Upper lobe of left lung (tissue), 6 donors: ENCODE measurements around the gene TBC1D5. TPM values are rescaled to one million over a fixed set of nuclear protein-coding genes. Genes with fewer than 3 reads are reported as not detected.

Experiments
- ATAC-seq, 2 donors: fragments of 200-7000 bp; cut with Tn5 transposase; one replicate each; pipeline ENCODE4 v1.9.1; 2022; ENCODE audit warnings: mild to moderate bottlenecking in 2 of 2, moderate library complexity in 2 of 2; ENCODE audit not compliant: low FRiP score in 2 of 2
- DNase-seq, 2 donors: peaks; one replicate each; pipeline ENCODE4 v3.0.0-alpha.2; 2019 to 2020
- H3K27ac ChIP-seq, 4 donors: fragments of 200-600 bp; sonication (generic); one replicate each; pipeline ENCODE4 v1.5.1; 2016 to 2019
- H3K27me3 ChIP-seq, 4 donors: fragments of 200-600 bp; sonication (generic); one replicate each; pipeline ENCODE4 v1.5.1; 2017 to 2019
- H3K36me3 ChIP-seq, 4 donors: fragments of 200-600 bp; sonication (generic); one replicate each; pipeline ENCODE4 v1.5.1; 2016 to 2019
- H3K4me1 ChIP-seq, 4 donors: fragments of 200-600 bp; sonication (generic); one replicate each; pipeline ENCODE4 v1.5.1; 2018 to 2019
- H3K4me3 ChIP-seq, 4 donors: fragments of 200-600 bp; sonication (generic); one replicate each; pipeline ENCODE4 v1.5.1; 2017 to 2019; ENCODE audit warnings: mild to moderate bottlenecking in 2 of 4, moderate library complexity in 1 of 4
- H3K9me3 ChIP-seq, 4 donors: fragments of 200-600 bp; sonication (generic); one replicate each; pipeline ENCODE4 v1.5.1; 2018 to 2019
- EP300 ChIP-seq, 4 donors: sonication (generic); formaldehyde crosslinking; IDR thresholded peaks; one replicate each; pipeline ENCODE4 v1.5.1; 2017; ENCODE audit warnings: antibody characterized with exemption in 4 of 4, control low read depth in 2 of 4
- POLR2A ChIP-seq, 4 donors: fragments of 450-650 bp; IDR thresholded peaks; one replicate each; pipeline ENCODE4 v1.5.1; 2016 to 2017; ENCODE audit warnings: antibody characterized with exemption in 4 of 4, mild to moderate bottlenecking in 2 of 4
- POLR2AphosphoS5 ChIP-seq, 2 donors: sonication (generic); formaldehyde crosslinking; IDR thresholded peaks; one replicate each; pipeline ENCODE4 v1.5.1; 2017; ENCODE audit warnings: antibody characterized with exemption in 2 of 2
- WGBS, 2 donors: methylation state at CpG; one replicate each; pipeline ENCODE4 v1.1.5; 2017 to 2018; 5-methylcytosine and 5-hydroxymethylcytosine counted together
- total RNA-seq, 6 donors: library from RNA; depleted of rRNA in 4 of 6; stranded (reverse); fragments of >200 nt in 4 of 6; gene quantifications; one replicate each; pipeline versions ENCODE4 v1.1.0 to v1.2.1, GENCODE V29; 2016 to 2021
- TF ChIP-seq, protein P1 (sequence below), 6 experiments: fragments of 450-650 bp in 4 of 6; fragments of 200-600 bp in 2 of 6; sonication (generic) in 2 of 6; IDR thresholded peaks; one replicate each; pipeline ENCODE4 v1.5.1; 2016 to 2019; ENCODE audit warnings: antibody characterized with exemption in 6 of 6
- donor health status: DM: no; HTN: no; CAD: no; lungs with moderate emphysema.
- donor health status: DM: no; HTN: yes; CAD: no; lungs with severe emphysema.

The TBC1D5 gene
- total RNA-seq, 6 donors from 2014 or later, result 53.0 to 135 (median 63.3) TPM

DNA sequence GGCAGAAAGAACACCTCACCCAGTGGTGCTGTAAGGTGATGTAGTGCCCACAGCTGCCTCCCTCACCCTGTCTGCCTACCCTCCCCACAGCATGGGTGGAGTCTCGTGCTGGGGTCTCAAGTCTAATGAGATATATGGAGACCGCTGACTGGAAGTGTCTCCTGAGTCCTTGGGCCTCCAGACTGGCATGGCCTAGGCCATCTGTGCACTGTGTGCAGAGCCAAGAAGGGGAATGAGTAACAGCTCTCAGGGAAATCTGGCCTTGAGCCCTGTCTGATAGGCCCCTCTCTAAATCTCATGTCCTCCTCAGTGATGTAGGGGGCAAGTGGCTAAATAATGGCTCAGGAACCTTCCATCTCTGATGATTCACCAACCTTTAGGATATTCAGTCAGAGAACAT, 580.3 kb downstream of the TBC1D5 start:
- H3K4me1 ChIP-seq, result no peaks in the 10 kb centered on the region
- no peak for DNase-seq
- no peak for ATAC-seq
- no peaks in the 10 kb centered on the region for H3K27me3 ChIP-seq
- H3K9me3 ChIP-seq, result no peaks in the 10 kb centered on the region
- TF ChIP-seq, protein P1, sequence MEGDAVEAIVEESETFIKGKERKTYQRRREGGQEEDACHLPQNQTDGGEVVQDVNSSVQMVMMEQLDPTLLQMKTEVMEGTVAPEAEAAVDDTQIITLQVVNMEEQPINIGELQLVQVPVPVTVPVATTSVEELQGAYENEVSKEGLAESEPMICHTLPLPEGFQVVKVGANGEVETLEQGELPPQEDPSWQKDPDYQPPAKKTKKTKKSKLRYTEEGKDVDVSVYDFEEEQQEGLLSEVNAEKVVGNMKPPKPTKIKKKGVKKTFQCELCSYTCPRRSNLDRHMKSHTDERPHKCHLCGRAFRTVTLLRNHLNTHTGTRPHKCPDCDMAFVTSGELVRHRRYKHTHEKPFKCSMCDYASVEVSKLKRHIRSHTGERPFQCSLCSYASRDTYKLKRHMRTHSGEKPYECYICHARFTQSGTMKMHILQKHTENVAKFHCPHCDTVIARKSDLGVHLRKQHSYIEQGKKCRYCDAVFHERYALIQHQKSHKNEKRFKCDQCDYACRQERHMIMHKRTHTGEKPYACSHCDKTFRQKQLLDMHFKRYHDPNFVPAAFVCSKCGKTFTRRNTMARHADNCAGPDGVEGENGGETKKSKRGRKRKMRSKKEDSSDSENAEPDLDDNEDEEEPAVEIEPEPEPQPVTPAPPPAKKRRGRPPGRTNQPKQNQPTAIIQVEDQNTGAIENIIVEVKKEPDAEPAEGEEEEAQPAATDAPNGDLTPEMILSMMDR (IDR thresholded peaks at IDR 0.05), result no peak
- TF ChIP-seq POLR2AphosphoS5 (IDR thresholded peaks at IDR 0.05) (no peak), EP300 (IDR thresholded peaks at IDR 0.05) (no peak)
- H3K4me3 ChIP-seq, result no peak overlapping the region
- H3K27ac ChIP-seq, result no peak overlapping the region
- WGBS, 2 donors, result 93 to 100% methylated on average over 2 of the region's 2 CpGs
- peaks cover 4 to 88% (median 45%) of the 10 kb centered on the region in 4 donors for H3K36me3 ChIP-seq

DNA sequence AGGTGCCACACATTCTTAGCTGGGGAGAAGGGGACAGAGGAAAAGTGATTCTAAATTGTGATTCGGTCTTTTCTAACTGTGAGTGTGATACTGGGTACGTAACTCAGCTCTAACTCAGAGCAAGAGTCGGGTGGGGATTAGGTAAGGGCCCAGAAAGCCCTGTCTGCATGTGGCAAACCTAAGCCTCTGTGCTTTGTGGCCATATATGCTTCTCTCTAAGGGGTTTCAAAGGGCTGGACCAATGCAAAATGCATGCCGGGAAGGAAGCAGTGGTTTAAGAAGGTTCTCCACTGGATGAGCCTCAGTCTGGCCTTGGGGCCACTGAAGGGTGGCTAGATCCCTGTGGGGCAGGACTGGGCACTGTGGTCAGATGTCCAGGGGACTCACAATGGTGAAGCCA, 581.8 kb downstream of the TBC1D5 start:
- 81% methylated on average over 4 of the region's 4 CpGs for WGBS, 2 donors
- no peak for DNase-seq
- peaks cover 4 to 88% (median 40%) of the 10 kb centered on the region in 4 donors for H3K36me3 ChIP-seq
- TF ChIP-seq, protein P1 (IDR thresholded peaks at IDR 0.05), result no peak
- TF ChIP-seq POLR2AphosphoS5 (IDR thresholded peaks at IDR 0.05) (no peak), POLR2A (IDR thresholded peaks at IDR 0.05) (no peak), EP300 (IDR thresholded peaks at IDR 0.05) (no peak)
- H3K27me3 ChIP-seq, result no peaks in the 10 kb centered on the region
- H3K9me3 ChIP-seq, result no peaks in the 10 kb centered on the region
- ATAC-seq, result no peak
- H3K27ac ChIP-seq, result no peak overlapping the region
- no peaks in the 10 kb centered on the region for H3K4me1 ChIP-seq
- H3K4me3 ChIP-seq, result no peak overlapping the region

DNA sequence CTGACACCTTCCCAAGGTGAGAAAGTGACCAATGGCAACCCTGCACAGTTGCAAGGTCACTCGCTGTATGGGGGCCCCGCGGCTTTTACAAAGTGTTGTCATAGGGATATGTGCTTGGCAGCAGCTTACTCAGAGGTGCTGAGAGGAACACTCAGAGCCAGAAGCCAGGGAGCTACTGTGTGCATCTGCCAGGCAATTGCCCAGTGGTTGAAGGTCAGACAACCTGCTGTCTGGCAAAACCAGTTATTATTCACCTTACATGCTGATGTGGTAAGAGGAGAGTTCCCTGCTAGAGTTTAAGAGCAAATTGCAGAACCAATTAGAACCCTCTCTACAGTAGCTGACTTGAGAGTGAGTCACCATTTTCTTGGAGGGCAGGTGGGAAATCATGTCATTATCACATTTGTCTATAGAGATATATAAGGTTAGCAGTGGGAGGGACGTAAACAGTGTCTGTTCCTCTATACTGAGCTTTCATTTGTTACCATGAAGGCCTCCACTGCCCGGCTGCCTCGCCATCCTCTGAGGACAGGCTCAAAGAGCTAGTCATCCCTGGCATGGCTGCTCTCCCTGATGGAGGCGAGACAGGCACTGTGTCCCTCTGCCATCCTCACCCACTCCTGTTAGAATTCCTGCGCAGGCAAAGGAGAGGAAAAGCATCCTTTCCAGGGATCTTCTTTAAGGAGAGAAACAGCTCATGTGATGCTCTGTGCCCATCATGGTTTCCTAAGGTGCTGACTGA, 583.3 kb downstream of the TBC1D5 start:
- Histone ChIP-seq H3K9me3 (peaks cover 0 to 2% (median under 1%) of the 10 kb centered on the region in 4 donors), H3K4me3 (no peak overlapping the region), H3K27me3 (no peaks in the 10 kb centered on the region), H3K27ac (no peak overlapping the region), H3K4me1 (no peaks in the 10 kb centered on the region), H3K36me3 (peaks cover 4 to 83% (median 45%) of the 10 kb centered on the region in 4 donors)
- DNase-seq (no peak), ATAC-seq (no peak)
- TF ChIP-seq POLR2A (IDR thresholded peaks at IDR 0.05) (no peak), EP300 (IDR thresholded peaks at IDR 0.05) (no peak), POLR2AphosphoS5 (IDR thresholded peaks at IDR 0.05) (no peak)
- TF ChIP-seq, protein P1 (IDR thresholded peaks at IDR 0.05), result no peak
- 96 to 99% methylated on average over 8 of the region's 8 CpGs for WGBS, 2 donors

DNA sequence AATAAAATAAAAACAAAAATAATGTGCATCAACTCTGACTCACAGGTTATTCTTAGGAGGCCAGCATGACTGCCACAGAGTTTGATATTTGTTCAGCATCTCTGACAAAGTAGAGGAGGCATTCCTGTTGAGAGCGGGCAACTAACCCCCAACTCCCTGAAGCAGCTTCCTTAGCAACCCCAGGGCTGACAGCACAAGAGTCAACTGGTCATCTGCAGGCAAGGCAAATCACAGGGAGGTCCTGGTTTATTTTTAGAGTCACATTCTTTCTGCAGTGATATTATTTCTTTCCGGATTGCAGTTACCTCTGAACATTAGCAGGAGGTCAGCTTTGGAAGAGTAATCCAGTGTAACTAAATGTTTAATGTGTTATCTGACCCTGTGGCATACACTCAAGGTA, 584.7 kb downstream of the TBC1D5 start:
- Histone ChIP-seq H3K27ac (no peak overlapping the region), H3K9me3 (peaks cover 0 to 15% (median 11%) of the 10 kb centered on the region in 4 donors), H3K27me3 (no peaks in the 10 kb centered on the region), H3K4me1 (no peaks in the 10 kb centered on the region), H3K36me3 (peaks cover 4 to 82% (median 54%) of the 10 kb centered on the region in 4 donors), H3K4me3 (no peak overlapping the region)
- no peak for DNase-seq
- TF ChIP-seq, protein P1 (IDR thresholded peaks at IDR 0.05), result no peak
- TF ChIP-seq POLR2AphosphoS5 (IDR thresholded peaks at IDR 0.05), result no peak
- no peak for TF ChIP-seq EP300 (IDR thresholded peaks at IDR 0.05)
- TF ChIP-seq POLR2A (IDR thresholded peaks at IDR 0.05), result no peak
- ATAC-seq, result no peak
- WGBS, 2 donors, result 79 to 81% methylated on average over 2 of the region's 2 CpGs

DNA sequence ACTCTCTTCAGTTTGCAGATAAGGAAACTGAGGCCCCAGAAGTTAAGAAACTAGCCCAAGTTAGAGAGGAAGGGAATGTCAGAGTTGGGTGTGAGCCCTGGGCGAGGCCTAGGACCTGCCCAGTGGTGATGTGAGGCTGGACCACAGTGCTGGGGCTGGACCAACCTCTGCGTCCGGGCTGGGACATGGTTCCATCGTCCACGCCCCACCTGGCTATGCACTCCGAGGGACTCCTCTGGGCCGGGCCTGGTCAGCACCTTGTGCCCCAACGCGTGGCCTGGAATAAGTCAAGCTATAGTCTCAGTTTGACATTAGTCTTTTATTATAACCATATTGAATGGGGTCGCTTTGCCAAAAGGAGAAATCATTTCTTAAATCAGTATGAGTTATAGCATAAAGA, 585.6 kb downstream of the TBC1D5 start:
- Histone ChIP-seq H3K27me3 (no peaks in the 10 kb centered on the region), H3K36me3 (peaks cover 4 to 74% (median 51%) of the 10 kb centered on the region in 4 donors), H3K9me3 (peaks cover 0 to 15% (median 11%) of the 10 kb centered on the region in 4 donors), H3K4me1 (no peaks in the 10 kb centered on the region), H3K4me3 (no peak overlapping the region), H3K27ac (no peak overlapping the region)
- ATAC-seq (no peak), DNase-seq (no peak)
- WGBS, 2 donors, result 94 to 99% methylated on average over 10 of the region's 10 CpGs
- TF ChIP-seq POLR2AphosphoS5 (IDR thresholded peaks at IDR 0.05) (no peak), EP300 (IDR thresholded peaks at IDR 0.05) (no peak), POLR2A (IDR thresholded peaks at IDR 0.05) (no peak)
- TF ChIP-seq, protein P1 (IDR thresholded peaks at IDR 0.05), result no peak
